RPMI8226 (cell line): ENCODE results near the gene DNAJC4.
A peak's percentile ranks its signal among the peaks of the same experiment; 100 is the strongest.

ENCODE experiments used
- DNase-seq: peaks from one replicate; pipeline ENCODE4 v3.0.0-alpha.2; 2015

Gene DNAJC4

GRCh38 chr11:64230985-64231365 is 627 bp downstream of the DNAJC4 start:
- peak; percentile 45 for DNase-seq

DNA sequence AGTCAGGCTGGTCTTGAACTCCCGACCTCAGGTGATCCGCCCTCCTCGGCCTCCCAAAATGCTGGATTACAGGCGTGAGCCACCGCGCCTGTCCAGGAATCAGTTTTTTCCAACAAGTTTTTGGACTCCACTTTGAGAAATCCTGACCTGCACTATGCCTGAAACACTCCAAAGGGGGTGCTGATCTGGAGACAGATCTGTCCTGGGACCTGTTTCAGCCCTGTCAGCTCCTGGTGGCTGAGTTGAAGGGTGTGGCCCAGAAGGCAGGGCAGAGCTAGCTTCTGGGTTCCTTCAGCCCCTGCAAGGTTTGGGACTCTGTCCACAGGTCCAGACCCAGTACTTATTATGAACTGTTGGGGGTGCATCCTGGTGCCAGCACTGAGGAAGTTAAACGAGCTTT is 1.2 kb downstream of the DNAJC4 start:
- peak; percentile 39 for DNase-seq

GRCh38 chr11:64232182-64232966 is 2.0 kb downstream of the DNAJC4 start:
- no peak for DNase-seq

DNA sequence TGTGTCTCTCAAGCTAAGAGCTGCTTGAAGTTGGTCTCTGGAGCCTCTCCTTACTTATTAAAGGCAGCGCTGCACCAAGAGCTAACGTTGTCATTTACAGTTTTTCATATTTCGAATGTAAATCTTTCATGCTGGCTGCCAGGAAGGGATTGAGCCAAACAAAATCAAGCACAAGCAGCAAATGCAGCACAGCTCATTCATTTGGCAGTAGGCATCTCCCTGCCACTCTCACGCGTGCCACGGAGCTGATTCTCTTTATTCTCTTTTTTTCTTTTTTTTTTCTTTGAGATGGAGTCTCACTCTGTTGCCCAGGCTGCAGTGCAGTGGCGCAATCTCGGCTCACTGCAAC is 2.6 kb downstream of the DNAJC4 start:
- no peak for DNase-seq

DNA sequence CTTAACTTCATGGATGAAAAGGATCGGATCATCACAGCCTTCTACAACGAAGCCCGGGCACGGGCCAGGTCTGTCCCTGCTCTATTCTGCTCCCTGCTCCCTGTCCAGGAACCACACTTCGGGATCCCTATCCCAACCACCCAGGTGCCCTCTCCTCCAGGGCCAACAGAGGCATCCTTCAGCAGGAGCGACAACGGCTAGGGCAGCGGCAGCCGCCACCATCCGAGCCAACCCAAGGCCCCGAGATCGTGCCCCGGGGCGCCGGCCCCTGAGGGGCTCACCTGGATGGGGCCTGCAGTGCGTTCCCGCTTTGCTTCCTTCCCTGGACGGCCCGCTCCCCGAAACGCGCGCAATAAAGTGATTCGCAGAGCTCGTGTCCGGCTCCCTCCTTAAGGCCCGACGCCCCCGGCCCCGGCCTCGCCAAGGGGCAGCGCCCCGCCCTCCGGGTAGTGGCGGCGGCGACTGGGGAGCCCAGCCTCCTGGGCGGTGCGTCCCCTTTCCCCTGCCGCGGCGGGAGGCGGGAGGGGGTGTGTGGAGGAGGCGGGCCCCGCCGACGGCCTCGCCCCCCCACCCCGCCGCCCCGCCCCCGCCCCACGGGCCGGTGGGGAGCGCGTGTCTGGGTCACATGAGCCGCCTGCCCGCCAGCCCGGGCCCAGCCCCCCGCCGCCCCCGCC is 3.7 kb downstream of the DNAJC4 start, which contains the start of gene VEGFB:
VEGFB (plus strand) TSS at position 672 of the 674 bp plus-strand sequence. CDS start 250 bp downstream, outside the sequence.
- DNase-seq: peak; percentile 89

DNA sequence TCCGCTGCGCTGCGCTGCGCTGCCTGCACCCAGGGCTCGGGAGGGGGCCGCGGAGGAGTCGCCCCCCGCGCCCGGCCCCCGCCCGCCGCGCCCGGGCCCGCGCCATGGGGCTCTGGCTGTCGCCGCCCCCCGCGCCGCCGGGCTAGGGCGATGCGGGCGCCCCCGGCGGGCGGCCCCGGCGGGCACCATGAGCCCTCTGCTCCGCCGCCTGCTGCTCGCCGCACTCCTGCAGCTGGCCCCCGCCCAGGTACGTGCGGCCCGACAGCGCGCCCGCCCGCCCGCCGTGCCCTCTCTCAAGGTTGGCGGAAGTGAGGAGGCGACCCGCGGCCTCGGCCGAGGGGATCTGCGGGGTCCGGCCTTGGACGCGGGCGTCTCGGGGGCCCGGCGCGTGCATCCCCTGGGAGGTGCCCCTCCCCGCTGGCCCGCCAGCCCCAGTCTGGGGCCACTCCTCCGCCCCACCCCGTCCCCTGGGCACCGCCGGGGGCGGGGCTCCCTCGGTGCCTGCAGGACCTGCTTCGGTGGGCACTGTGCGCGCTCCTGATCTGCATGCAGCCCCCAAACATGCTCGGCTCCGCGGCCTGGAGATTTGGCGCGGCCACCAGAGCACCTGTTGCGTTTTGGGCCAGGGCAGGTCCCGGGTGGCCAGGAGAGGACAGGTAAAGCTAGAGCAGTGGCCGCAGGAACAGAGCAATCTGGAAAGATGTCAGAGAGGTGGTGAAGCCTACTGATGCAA is 4.5 kb downstream of the DNAJC4 start:
- peak; percentile 83 for DNase-seq

GRCh38 chr11:64235437-64236161 is 5.3 kb downstream of the DNAJC4 start:
- DNase-seq: no peak

- DNase-seq: peak; percentile 96
Observed at GRCh38 chr11:64237484-64237951, 7.2 kb downstream of the DNAJC4 start.

DNA sequence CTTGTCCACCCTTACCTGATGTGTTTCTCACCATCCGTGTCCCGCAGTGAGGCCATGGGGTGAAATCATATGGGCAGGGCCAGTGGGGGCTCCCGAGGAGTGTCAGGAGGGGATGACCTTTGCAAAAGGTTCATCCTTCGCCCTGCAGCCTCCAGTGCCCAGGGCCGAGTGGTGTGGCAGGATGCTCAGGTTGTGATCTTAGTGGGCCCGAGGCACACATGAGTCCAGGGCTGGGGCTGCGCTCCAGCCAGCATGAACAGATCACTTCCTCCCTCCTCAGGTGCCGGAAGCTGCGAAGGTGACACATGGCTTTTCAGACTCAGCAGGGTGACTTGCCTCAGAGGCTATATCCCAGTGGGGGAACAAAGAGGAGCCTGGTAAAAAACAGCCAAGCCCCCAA is 7.7 kb downstream of the DNAJC4 start:
- peak; percentile 72 for DNase-seq

DNA sequence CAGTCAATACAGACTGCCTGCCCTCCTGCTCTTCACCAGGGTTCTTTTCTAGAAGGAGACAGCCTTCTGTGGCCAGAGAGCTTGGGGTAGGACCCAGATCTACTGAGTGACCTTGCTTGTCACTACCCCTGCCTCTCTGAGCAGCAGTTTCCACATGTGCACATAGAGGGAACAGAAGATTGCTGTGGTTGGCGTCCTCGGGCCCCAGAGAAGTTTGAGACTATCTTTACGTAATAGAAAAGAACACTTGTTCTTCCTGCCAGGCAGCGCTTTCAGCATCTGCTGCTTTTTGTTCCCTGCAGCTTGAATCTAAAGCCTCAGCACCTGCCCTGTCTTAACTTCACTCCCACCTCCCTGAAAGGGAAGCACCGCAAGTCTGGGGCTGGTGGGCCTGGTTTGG is 8.7 kb downstream of the DNAJC4 start:
- DNase-seq: peak; percentile 78

DNA sequence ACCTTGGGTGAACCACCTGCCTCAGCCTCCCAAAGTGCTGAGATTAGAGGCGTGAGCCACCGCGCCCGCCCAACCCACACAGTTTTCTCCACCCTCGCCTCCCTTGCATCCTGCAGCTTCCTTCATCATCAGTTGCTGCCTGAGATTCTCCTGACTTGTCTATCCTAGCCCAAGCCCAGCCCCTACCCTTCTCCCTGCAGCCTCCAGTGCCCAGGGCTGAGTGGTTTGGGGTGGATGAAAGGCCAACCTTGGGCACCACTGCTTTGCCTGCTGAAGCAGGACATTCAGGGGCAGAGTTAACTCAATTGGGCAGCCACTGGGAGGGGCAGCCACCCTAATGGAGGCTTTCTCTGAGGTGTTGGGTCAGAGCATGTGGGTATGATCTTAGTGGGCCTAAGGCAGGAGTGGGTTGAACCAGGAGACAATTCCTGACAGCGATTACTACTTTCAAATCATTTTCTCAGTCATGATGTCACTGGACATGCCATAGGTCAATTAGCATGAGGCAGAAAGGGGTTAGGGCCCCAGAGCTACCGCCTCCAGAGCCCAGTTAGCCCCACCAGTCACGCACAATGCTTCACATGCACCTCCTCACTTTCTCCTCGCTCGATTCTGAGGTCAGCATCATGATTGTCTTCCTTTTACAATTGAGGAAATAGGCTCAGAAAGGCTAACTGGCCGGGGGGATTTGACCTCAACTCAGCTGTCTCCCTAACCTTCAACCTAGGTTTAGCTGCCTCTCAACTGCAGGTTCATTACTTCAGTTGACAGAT is 9.5 kb downstream of the DNAJC4 start:
- no peak for DNase-seq

DNA sequence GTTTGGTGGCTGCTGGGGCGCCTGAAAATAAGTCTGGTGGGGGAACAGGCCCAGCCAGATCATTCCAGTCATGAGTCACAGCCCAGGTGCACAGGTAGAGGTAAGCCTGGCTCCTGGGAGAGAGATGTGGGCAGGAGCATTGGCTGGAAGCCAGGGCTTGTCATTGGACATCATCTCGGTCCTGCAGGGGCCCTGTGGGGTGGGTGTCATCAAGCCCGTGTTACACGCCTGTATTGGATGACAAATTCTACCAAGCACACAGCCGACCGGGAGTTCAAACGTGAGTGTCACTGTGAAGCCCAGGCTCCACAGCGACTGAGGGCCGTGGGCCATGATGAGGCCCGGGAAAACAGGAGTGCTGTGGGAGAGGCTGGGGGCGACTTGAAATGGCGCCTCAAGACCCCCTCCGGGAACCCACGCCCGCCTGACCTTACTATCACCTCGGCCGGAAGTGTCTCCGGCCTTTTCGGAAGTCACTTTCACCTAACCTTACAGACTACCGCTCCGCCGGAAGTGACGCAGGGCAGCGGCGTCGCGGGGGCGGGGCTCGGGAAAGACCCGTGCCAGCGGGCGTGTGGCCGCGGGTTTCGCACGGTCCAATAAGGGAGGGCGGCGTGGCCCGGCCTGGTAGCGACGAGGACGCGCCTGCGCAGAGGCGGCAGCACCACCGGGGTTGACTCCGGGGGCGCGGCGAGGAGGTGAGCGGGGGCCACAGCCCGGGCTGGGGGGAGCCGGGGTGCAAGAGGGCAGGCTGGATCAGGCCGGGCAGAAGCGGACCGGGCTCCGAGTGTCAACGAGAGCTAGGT is 10.3 kb downstream of the DNAJC4 start, which contains the start of gene FKBP2:
FKBP2 (plus strand) TSS at position 661 of the 806 bp plus-strand sequence. CDS start 1,293 bp downstream, outside the sequence.
- peak; percentile 99 for DNase-seq

- DNase-seq: peak; percentile 100
Observed at GRCh38 chr11:64241241-64241490, 10.8 kb downstream of the DNAJC4 start.

DNA sequence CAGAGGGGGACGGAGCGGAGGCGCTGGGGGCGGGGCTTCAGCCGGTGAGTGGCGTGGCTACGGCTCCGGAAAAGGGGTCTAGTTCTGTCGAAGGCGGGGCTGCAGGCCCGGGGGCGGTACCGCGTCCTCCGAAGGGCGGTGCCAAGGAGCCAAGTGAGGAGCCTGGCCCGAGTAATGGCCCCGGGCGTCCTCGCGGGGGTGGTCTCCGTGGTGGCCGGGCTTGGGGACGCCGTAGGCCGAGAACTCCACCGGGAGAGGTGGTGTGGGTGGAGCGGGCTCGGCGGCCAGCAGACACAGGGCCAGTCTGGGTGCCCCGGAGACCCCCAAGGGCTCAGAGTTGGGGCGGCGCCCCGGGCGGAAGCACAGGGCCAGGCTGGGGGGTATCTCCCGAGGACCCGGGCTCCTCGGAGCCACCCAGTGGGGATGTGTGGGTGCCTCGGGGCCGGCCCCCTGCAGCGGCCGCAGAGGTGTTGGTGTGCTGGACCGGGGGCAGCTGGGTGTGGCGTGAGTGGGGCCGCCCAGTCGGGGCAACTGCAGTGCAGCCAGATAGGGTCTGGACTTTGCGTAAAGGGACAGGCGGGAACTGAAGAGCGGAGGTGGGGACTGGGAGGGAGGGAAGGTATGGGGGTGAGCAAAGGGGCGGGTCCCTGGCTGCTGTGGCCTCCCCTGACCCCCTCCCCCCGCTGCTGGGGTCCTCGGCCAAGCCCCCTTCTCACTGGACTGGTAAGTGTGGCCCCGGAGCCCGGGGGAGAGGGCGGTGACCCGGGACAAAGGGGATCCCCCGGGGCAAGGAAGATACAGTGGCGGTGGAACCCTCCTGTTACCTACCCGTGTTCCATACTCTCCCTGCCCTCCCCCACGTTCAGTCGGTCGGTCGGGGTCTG is 11.4 kb downstream of the DNAJC4 start:
- peak; percentile 63 for DNase-seq

GRCh38 chr11:64243236-64243854 is 13.0 kb downstream of the DNAJC4 start:
- peak; percentile 4 for DNase-seq

DNA sequence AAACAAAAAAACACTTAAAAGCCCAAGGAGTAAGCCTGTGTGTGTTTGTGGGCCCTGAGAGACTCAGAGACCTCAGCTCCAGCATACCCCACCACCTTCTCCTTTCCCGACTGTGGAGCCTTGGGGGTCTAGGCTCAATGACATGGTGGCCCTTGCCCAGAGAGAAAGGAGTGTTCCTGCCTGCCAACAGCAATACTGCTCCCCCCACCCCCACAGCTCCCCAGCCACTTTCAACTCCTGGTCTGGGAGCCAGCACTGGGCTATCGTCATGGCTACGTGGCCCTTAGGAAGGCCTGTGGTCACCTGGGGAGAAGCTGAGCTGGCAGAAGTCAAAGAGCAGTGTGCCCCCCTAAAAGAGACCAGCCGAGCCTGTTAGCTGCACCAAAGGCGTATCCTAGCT is 13.8 kb downstream of the DNAJC4 start:
- DNase-seq: peak; percentile 11

DNA sequence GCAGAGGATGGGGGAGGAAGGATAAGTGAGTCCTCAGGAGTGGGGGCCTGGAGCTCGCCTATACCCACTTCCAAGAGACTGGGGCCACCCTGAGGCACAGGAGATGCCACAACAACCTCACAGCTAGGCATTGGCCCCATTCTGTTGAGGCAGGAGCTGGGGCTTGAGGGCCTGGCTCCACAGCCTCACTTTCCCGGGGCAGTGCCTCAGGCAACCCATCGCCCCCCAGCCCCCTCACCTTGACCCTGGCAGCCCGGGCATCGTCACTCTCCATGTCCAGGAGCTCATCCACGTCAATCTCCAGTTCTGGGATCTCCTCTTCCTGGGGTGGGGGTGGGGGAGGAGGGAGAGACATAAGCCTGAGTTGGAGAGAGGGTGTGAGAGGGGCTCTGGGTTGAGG is 14.6 kb downstream of the DNAJC4 start:
- DNase-seq: peak; percentile 14

DNA sequence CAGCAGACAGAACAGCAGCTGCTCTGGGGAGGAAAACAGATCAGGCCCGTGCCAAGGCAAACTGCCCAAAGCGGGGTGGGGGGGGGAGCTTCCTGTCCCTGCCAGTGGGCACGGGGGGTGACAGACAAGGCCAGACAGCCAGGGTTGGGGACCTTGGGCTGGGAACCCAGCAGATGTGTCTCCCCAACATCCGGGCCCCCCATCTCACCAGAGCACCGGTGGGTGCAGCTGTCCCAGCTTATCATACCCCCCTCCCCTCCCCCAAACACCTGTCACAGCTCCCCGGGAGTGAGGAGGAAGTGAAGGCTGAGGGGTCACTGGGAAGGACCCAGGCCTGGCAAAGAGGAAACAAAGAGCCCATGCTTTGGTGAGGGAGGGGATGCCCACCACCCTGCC is 15.1 kb downstream of the DNAJC4 start:
- peak; percentile 83 for DNase-seq

GRCh38 chr11:64245797-64246620 is 15.7 kb downstream of the DNAJC4 start:
- DNase-seq: peak; percentile 86
